GM13976 (cell line): ENCODE data around the gene TMEM123.
A peak's percentile ranks its signal among the peaks of the same experiment; 100 is the strongest.

Source experiments
- DNase-seq: peaks from one replicate; pipeline ENCODE4 v3.0.0; 2012; ENCODE audit warnings: low spot score
- CTCF ChIP-seq: IDR thresholded peaks from 2 replicates; pipeline ENCODE4 v1.5.1; 2012; ENCODE audit warnings: borderline replicate concordance, mild to moderate bottlenecking; ENCODE audit not compliant: insufficient read depth; ENCODE audit errors: extremely low read depth, missing control alignments, control extremely low read depth
- in situ Hi-C: fragments of 300-500 bp; cut with MboI; formaldehyde crosslinking; loops from one replicate; pipeline ENCODE4 v1.12.0; 2022; ENCODE audit warnings: low sequenced_read_pairs, mixed read lengths, inconsistent platforms; ENCODE audit not compliant: unreplicated experiment

The TMEM123 gene

GRCh38 chr11:102453302-102453695 lies 734 bp upstream of the TMEM123 start:
- no peak for TF ChIP-seq CTCF
- DNase-seq, result no peak
- in situ Hi-C loops, result no loop called here

GRCh38 chr11:102451681-102452460 lies 694 bp downstream of the TMEM123 start:
- TF ChIP-seq CTCF, result peak; percentile 23
- DNase-seq, result peak; percentile 76
- in situ Hi-C loops, result no loop called here

GRCh38 chr11:102451041-102451680 lies 1.4 kb downstream of the TMEM123 start:
- in situ Hi-C loops, result no loop called here
- no peak for TF ChIP-seq CTCF
- DNase-seq, result no peak

DNA sequence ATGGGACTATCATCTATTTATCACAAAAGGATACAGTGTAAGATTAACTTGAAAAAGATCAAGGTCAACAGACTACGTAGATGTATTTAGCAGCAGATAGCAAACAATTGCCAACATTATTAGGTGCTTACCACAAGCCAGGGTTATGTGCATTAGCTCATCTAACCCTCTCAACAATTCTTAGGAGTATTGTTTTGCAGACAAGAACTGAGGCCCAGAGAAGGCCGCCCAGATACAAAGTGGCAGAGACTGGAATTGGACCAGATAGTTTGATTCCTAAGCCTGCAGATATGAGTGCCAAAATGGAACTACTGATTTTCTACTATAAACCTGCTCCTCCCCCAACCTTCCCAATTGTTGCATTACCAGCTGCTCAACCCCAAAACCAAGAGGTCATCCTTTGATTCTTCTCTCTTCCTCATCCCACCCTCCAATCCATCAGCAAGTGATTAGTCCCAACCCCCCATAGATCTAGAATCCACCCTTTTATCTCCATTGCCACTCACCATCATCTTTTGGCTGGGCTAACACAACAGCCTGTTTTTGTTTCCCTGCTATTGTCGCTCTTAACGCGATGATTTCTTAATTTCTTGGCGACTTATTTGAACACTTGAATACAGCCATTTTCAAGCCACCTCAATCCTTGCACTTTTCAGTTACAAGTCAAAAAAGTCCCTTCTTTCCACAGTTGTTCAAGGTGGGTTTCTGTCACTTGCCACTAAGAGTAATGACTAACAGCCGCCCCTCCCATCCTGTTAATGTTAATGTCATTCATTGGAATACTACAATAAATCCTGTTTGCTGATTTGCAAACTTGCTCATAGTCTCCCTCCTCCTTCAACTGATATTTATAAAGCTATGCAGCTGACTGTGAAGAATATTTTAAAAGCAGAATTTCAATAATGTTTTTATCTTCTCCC lies 2.7 kb downstream of the TMEM123 start:
- no peak for DNase-seq
- in situ Hi-C loops, result no loop called here
- TF ChIP-seq CTCF, result no peak

- DNase-seq, result no peak
- in situ Hi-C loops, result no loop called here
- no peak for TF ChIP-seq CTCF
Observed at GRCh38 chr11:102448869-102449224, 3.7 kb downstream of the TMEM123 start.

DNA sequence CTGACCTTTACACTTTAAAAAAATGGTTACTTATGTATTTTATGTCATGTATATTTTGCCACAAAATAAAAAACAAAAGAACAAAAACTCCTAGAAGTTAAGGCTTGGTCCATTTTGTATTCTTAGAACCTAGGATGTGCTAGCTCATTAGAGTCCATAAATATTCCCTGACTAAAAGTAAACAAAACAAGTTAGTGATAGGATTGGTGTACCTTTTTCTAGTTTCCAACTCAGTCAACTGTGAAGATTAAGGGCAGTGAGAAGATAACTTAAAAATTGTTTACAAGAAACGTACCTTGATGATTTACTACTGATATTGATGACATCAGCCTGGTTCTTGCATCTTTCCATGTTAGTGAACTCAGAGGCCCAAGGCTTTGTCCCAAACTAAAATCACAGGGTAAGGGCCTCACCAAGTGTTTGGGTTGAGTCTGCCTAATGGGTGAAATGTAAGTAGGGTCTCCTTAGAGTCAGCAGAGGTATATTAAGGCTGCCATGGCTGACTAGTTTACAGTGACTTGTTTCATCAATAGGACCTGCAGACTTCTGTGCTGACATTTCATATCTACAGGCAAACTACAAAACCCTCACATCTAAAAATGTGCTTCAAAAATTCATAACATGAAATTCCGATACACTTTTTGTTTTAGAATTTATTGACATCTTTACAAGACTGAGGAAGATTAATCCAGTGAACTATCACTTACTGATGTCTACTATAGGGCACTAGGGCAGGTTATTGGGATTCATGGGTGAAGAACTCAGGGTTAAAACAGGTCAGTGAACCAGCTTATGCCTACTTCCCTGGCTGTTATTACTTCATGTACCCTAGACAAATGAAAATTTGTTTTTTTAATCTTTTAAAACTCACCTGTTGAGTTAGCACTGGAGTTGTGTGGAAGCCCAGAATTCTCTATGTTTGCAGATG lies 4.4 kb downstream of the TMEM123 start:
- TF ChIP-seq CTCF, result no peak
- in situ Hi-C loops, result no loop called here
- DNase-seq, result no peak
